HG03135 (cell line): Measurements from ENCODE around the gene PPP1R3G.
A peak's percentile ranks its signal among the peaks of the same experiment; 100 is the strongest.
"Not testable (repeated sequence)": the region's sequence is repeated elsewhere in the genome, so short reads cannot be mapped to it uniquely, and the experiment has no call there.

Experiments
- ATAC-seq: cut with Tn5 transposase; IDR thresholded peaks from one replicate; pipeline ENCODE4 v1.9.1; 2021; ENCODE audit warnings: mild to moderate bottlenecking, moderate library complexity; ENCODE audit not compliant: unreplicated experiment

The PPP1R3G gene

GRCh38 chr6:5084781-5085647 lies at the start of gene PPP1R3G:
Gene PPP1R3G, plus strand, starts transcription at chr6:5085341. Its CDS starts 145 bp downstream, at chr6:5085486.
- ATAC-seq, result peak; percentile 44

- ATAC-seq, result no peak
Measured at GRCh38 chr6:5036269-5036668, 48.9 kb upstream of the PPP1R3G start.

GRCh38 chr6:5041955-5042354 lies 43.2 kb upstream of the PPP1R3G start:
- ATAC-seq, result no peak

GRCh38 chr6:5042436-5042835 lies 42.7 kb upstream of the PPP1R3G start:
- ATAC-seq, result no peak

GRCh38 chr6:5044866-5045265 lies 40.3 kb upstream of the PPP1R3G start:
- no peak for ATAC-seq

GRCh38 chr6:5045416-5045815 lies 39.7 kb upstream of the PPP1R3G start:
- ATAC-seq, result no peak

- ATAC-seq, result no peak
Measured at GRCh38 chr6:5046430-5046829, 38.7 kb upstream of the PPP1R3G start.

- ATAC-seq, result no peak
Measured at GRCh38 chr6:5050009-5050408, 35.1 kb upstream of the PPP1R3G start.

- no peak for ATAC-seq
Measured at GRCh38 chr6:5051394-5051793, 33.7 kb upstream of the PPP1R3G start.

- no peak for ATAC-seq
Measured at GRCh38 chr6:5053038-5053437, 32.1 kb upstream of the PPP1R3G start.

GRCh38 chr6:5053864-5054244 lies 31.3 kb upstream of the PPP1R3G start:
- no peak for ATAC-seq

GRCh38 chr6:5054245-5054873 lies 30.8 kb upstream of the PPP1R3G start:
- ATAC-seq, result no peak

- no peak for ATAC-seq
Measured at GRCh38 chr6:5055118-5055517, 30.0 kb upstream of the PPP1R3G start.

- ATAC-seq, result no peak
Measured at GRCh38 chr6:5058254-5058653, 26.9 kb upstream of the PPP1R3G start.

- no peak for ATAC-seq
Measured at GRCh38 chr6:5059036-5059896, 25.9 kb upstream of the PPP1R3G start.

- ATAC-seq, result not testable (repeated sequence)
Measured at GRCh38 chr6:5060439-5060838, 24.7 kb upstream of the PPP1R3G start.

- ATAC-seq, result no peak
Measured at GRCh38 chr6:5061152-5061551, 24.0 kb upstream of the PPP1R3G start.

GRCh38 chr6:5063617-5064016 lies 21.5 kb upstream of the PPP1R3G start:
- ATAC-seq, result no peak

GRCh38 chr6:5066456-5067093 lies 18.6 kb upstream of the PPP1R3G start:
- no peak for ATAC-seq

- no peak for ATAC-seq
Measured at GRCh38 chr6:5067305-5067704, 17.8 kb upstream of the PPP1R3G start.
